K562 (cell line): Measurements from ENCODE around the gene SLC66A3. TPM values are rescaled to one million over a fixed set of nuclear protein-coding genes. Genes with fewer than 3 reads are reported as not detected.
A peak's percentile ranks its signal among the peaks of the same experiment; 100 is the strongest.

Experiments used
- CHD4 ChIP-seq: fragments of 200-600 bp; sonication (generic); IDR thresholded peaks from 3 replicates; pipeline ENCODE4 v1.6.1; 2012; ENCODE audit warnings: low read depth, mild to moderate bottlenecking, mixed read lengths, low read length, inconsistent platforms; ENCODE audit not compliant: insufficient read depth, insufficient replicate concordance, poor library complexity, severe bottlenecking
- FOXP1 ChIP-seq: sonication (generic); formaldehyde crosslinking; IDR thresholded peaks from 2 replicates; pipeline ENCODE4 v1.8.0; 2022; ENCODE audit warnings: mild to moderate bottlenecking, missing genetic modification reagents
- HEY1 ChIP-seq: fragments of 250-450 bp; sonication (Bioruptor Pico); IDR thresholded peaks from 2 replicates; pipeline ENCODE4 v1.5.0; 2020; ENCODE audit warnings: mild to moderate bottlenecking, moderate library complexity, borderline replicate concordance
- KLF6 ChIP-seq: fragments of 250-450 bp; sonication (Bioruptor Pico); IDR thresholded peaks from 2 replicates; pipeline ENCODE4 v1.4.0; 2020; ENCODE audit warnings: mild to moderate bottlenecking, moderate library complexity, borderline replicate concordance
- MAFK ChIP-seq: IDR thresholded peaks from 2 replicates; pipeline ENCODE4 v1.6.1; 2011; ENCODE audit warnings: low read length, improper control_type of control experiment
- MTF1 ChIP-seq: fragments of 250-450 bp; sonication (Bioruptor Pico); IDR thresholded peaks from 2 replicates; pipeline ENCODE4 v1.9.0; 2021; ENCODE audit warnings: moderate library complexity, mild to moderate bottlenecking, inconsistent platforms, borderline replicate concordance
- MXI1 ChIP-seq: IDR thresholded peaks from 2 replicates; pipeline ENCODE4 v1.6.1; 2011; ENCODE audit warnings: low read depth, mild to moderate bottlenecking, improper control_type of control experiment, low read length
- NFATC3 ChIP-seq: fragments of 450-650 bp; IDR thresholded peaks from 2 replicates; pipeline ENCODE4 v1.6.1; 2017; ENCODE audit warnings: mild to moderate bottlenecking
- RBM25 ChIP-seq: fragments of 200-400 bp; formaldehyde crosslinking; IDR thresholded peaks from 2 replicates; pipeline ENCODE4 v1.6.1; 2018; ENCODE audit warnings: low read length, low read depth, moderate library complexity; ENCODE audit not compliant: severe bottlenecking
- SMARCA5 ChIP-seq: fragments of 450-650 bp; IDR thresholded peaks from 2 replicates; pipeline ENCODE4 v1.6.1; 2016
- SRSF7 ChIP-seq: fragments of 200-400 bp; formaldehyde crosslinking; optimal IDR thresholded peaks from 2 replicates; pipeline ENCODE3; 2017; ENCODE audit warnings: mild to moderate bottlenecking, low read depth, low read length
- YY1 ChIP-seq, 3 experiments: IDR thresholded peaks; 2 replicates each; pipeline ENCODE4 v1.6.1; 2011; ENCODE audit warnings: low read length in 2 of 3, mild to moderate bottlenecking in 2 of 3, moderate library complexity in 2 of 3, borderline replicate concordance in 1 of 3, control low read depth in 1 of 3, low read depth in 1 of 3; ENCODE audit not compliant: insufficient read depth in 3 of 3, insufficient replicate concordance in 2 of 3, control insufficient read depth in 1 of 3, insufficient read length in 1 of 3; ENCODE audit errors: extremely low read depth in 1 of 3
- ZBTB1 ChIP-seq: sonication (generic); formaldehyde crosslinking; IDR thresholded peaks from 2 replicates; pipeline ENCODE4 v1.8.1; 2023; ENCODE audit warnings: missing genetic modification reagents, low read depth, mild to moderate bottlenecking, borderline replicate concordance
- ZKSCAN8 ChIP-seq: fragments of 200-800 bp; sonication (Bioruptor generic); IDR thresholded peaks from 2 replicates; pipeline ENCODE4 v1.6.1; 2016; ENCODE audit warnings: missing genetic modification characterization, missing compliant biosample characterization
- ZNF311 ChIP-seq: fragments of 250-450 bp; sonication (Bioruptor Pico); IDR thresholded peaks from 2 replicates; pipeline ENCODE4 v1.4.0; 2020; ENCODE audit warnings: mild to moderate bottlenecking, moderate library complexity
- ZNF408 ChIP-seq: fragments of 250-450 bp; sonication (Bioruptor Pico); IDR thresholded peaks from 2 replicates; pipeline ENCODE4 v1.4.0; 2020; ENCODE audit warnings: low read depth, mild to moderate bottlenecking, moderate library complexity
- ZNF431 ChIP-seq: sonication (generic); formaldehyde crosslinking; IDR thresholded peaks from 2 replicates; pipeline ENCODE4 v1.8.0; 2022; ENCODE audit warnings: mild to moderate bottlenecking, missing genetic modification reagents
- ZNF444 ChIP-seq: fragments of 250-450 bp; sonication (Bioruptor Pico); IDR thresholded peaks from 2 replicates; pipeline ENCODE4 v1.4.0; 2020; ENCODE audit warnings: mild to moderate bottlenecking, moderate library complexity
- ZNF764 ChIP-seq: fragments of 250-450 bp; sonication (Bioruptor Pico); IDR thresholded peaks from 2 replicates; pipeline ENCODE4 v1.4.0; 2020; ENCODE audit warnings: low read depth, mild to moderate bottlenecking, moderate library complexity
- ZNF780A ChIP-seq: fragments of 250-450 bp; sonication (Bioruptor Pico); IDR thresholded peaks from 2 replicates; pipeline ENCODE4 v1.5.0; 2021; ENCODE audit warnings: mild to moderate bottlenecking
- polyA plus RNA-seq, 8 experiments: library from polyadenylated mRNA; depleted of rRNA in 4 of 8; stranded (reverse) in 5 of 8; unstranded in 3 of 8; fragments of >200 nt; fragmentation: Nextera tagmentation in 2 of 8; fragmentation: Illumina TruSeq in 1 of 8; extraction: Ambion mirVana in 2 of 8; extraction: Trizol in 1 of 8; gene quantifications; 2 replicates each; pipeline versions ENCODE4 v1.2.1 to v1.2.3, GENCODE V29; 2011 to 2014; ENCODE audit warnings: inconsistent platforms in 1 of 8, missing spikeins in 1 of 8
- total RNA-seq, 7 experiments: library from RNA; depleted of rRNA in 6 of 7; stranded (reverse); fragments of >200 nt in 6 of 7; fragmentation: Illumina TruSeq in 2 of 7; extraction: Trizol in 2 of 7; gene quantifications; 2 replicates each; pipeline versions ENCODE4 v1.2.1 to v1.2.3, GENCODE V29; 2011 to 2021; ENCODE audit warnings: low replicate concordance in 1 of 7
- TF ChIP-seq, protein P1 (sequence below): sonication (generic); formaldehyde crosslinking; IDR thresholded peaks from 2 replicates; pipeline ENCODE4 v1.8.1; 2023; ENCODE audit warnings: mild to moderate bottlenecking, missing genetic modification reagents
- TF ChIP-seq, protein P2 (sequence below): sonication (generic); formaldehyde crosslinking; IDR thresholded peaks from 2 replicates; pipeline ENCODE4 v1.8.0; 2023; ENCODE audit warnings: missing genetic modification reagents, mild to moderate bottlenecking, borderline replicate concordance

Gene SLC66A3
- total and polyA plus RNA-seq, 9 of the 15 experiments (the other 6 are each of a cell fraction or from before 2014, with no cell fraction given), result 2.8 to 30.0 (median 9.1) TPM

DNA sequence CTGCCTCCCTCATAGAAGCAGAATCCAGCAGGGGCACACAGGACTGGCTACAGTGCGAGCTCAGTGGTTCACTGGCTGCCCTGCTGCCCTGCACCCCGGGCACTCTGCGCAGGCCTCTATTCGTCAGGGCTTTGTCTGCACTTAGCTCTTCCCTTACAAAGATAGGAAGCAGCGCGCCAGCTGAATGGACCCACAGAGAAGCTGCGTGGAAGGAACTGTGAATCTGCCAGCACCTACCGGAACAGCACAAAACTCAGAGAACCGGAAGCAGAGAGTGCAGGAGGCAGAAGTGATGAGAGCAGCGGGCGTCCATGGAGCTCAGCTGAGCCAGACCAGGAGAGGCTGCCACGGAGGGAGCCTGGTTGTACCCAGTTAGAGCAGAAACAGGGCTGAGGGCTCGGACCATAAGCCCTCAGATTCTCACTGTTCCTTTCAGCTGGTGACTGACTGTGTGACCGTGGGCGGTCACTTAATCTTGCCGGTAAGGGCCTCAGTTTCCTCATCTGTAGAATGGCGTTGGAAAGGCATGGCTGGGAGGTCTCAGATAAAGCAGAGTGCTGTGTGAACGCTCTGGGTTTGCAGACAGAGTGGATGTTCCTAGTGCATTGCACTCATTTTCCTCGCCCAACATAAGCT lies 23.1 kb upstream of the SLC66A3 start (continued):
- TF ChIP-seq SRSF7 (no peak), YY1 (IDR thresholded peaks at IDR 0.05; ENCODE audit: borderline replicate concordance in 1 of 3, control insufficient read depth in 1 of 3, extremely low read depth in 1 of 3, insufficient read depth in 3 of 3, insufficient read length in 1 of 3, insufficient replicate concordance in 2 of 3, low read depth in 1 of 3, low read length in 2 of 3) (peak in 1 of 3 experiments; percentile 1), ZNF444 (CRISPR knock-in tag) (no peak), ZNF408 (no peak), ZNF311 (CRISPR knock-in tag) (no peak), CHD4 (no peak), MXI1 (no peak), SMARCA5 (no peak), HEY1 (CRISPR knock-in tag) (no peak), MTF1 (no peak), ZNF764 (CRISPR knock-in tag) (no peak), MAFK (no peak), ZNF780A (no peak), RBM25 (peak; percentile 78), ZKSCAN8 (no peak), ZBTB1 (CRISPR knock-in tag) (no peak), ZNF431 (no peak), FOXP1 (CRISPR knock-in tag) (no peak), NFATC3 (no peak), KLF6 (CRISPR knock-in tag) (no peak)
- TF ChIP-seq, protein P1, sequence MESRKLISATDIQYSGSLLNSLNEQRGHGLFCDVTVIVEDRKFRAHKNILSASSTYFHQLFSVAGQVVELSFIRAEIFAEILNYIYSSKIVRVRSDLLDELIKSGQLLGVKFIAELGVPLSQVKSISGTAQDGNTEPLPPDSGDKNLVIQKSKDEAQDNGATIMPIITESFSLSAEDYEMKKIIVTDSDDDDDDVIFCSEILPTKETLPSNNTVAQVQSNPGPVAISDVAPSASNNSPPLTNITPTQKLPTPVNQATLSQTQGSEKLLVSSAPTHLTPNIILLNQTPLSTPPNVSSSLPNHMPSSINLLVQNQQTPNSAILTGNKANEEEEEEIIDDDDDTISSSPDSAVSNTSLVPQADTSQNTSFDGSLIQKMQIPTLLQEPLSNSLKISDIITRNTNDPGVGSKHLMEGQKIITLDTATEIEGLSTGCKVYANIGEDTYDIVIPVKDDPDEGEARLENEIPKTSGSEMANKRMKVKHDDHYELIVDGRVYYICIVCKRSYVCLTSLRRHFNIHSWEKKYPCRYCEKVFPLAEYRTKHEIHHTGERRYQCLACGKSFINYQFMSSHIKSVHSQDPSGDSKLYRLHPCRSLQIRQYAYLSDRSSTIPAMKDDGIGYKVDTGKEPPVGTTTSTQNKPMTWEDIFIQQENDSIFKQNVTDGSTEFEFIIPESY, result no peak
- TF ChIP-seq, protein P2, sequence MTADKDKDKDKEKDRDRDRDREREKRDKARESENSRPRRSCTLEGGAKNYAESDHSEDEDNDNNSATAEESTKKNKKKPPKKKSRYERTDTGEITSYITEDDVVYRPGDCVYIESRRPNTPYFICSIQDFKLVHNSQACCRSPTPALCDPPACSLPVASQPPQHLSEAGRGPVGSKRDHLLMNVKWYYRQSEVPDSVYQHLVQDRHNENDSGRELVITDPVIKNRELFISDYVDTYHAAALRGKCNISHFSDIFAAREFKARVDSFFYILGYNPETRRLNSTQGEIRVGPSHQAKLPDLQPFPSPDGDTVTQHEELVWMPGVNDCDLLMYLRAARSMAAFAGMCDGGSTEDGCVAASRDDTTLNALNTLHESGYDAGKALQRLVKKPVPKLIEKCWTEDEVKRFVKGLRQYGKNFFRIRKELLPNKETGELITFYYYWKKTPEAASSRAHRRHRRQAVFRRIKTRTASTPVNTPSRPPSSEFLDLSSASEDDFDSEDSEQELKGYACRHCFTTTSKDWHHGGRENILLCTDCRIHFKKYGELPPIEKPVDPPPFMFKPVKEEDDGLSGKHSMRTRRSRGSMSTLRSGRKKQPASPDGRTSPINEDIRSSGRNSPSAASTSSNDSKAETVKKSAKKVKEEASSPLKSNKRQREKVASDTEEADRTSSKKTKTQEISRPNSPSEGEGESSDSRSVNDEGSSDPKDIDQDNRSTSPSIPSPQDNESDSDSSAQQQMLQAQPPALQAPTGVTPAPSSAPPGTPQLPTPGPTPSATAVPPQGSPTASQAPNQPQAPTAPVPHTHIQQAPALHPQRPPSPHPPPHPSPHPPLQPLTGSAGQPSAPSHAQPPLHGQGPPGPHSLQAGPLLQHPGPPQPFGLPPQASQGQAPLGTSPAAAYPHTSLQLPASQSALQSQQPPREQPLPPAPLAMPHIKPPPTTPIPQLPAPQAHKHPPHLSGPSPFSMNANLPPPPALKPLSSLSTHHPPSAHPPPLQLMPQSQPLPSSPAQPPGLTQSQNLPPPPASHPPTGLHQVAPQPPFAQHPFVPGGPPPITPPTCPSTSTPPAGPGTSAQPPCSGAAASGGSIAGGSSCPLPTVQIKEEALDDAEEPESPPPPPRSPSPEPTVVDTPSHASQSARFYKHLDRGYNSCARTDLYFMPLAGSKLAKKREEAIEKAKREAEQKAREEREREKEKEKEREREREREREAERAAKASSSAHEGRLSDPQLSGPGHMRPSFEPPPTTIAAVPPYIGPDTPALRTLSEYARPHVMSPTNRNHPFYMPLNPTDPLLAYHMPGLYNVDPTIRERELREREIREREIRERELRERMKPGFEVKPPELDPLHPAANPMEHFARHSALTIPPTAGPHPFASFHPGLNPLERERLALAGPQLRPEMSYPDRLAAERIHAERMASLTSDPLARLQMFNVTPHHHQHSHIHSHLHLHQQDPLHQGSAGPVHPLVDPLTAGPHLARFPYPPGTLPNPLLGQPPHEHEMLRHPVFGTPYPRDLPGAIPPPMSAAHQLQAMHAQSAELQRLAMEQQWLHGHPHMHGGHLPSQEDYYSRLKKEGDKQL (CRISPR knock-in tag), result no peak
